Stimulated activated CD8-positive, alpha-beta memory T cell treated with anti-CD3 and anti-CD28 coated beads, Interleukin-4, amount 100 ng/mL, for 24 hours (primary cell): ENCODE measurements around the gene TMEM232.

Experiments used
- DNase-seq: peaks from one replicate; pipeline ENCODE4 v3.0.0-alpha.2; 2020; ENCODE audit warnings: low read depth

The TMEM232 gene

GRCh38 chr5:110514030-110514429 lies 212.4 kb downstream of the TMEM232 start:
- DNase-seq: no peak

GRCh38 chr5:110512266-110512665 lies 214.2 kb downstream of the TMEM232 start:
- no peak for DNase-seq

GRCh38 chr5:110510146-110510545 lies 216.3 kb downstream of the TMEM232 start:
- no peak for DNase-seq

GRCh38 chr5:110507972-110508371 lies 218.5 kb downstream of the TMEM232 start:
- DNase-seq: no peak

- no peak for DNase-seq
Observed at GRCh38 chr5:110506378-110506777, 220.1 kb downstream of the TMEM232 start.

- DNase-seq: no peak
Observed at GRCh38 chr5:110496276-110496675, 230.2 kb downstream of the TMEM232 start.

- DNase-seq: no peak
Observed at GRCh38 chr5:110492446-110492845, 234.0 kb downstream of the TMEM232 start.

- no peak for DNase-seq
Observed at GRCh38 chr5:110478895-110479294, 247.6 kb downstream of the TMEM232 start.

- DNase-seq: no peak
Observed at GRCh38 chr5:110477911-110478310, 248.6 kb downstream of the TMEM232 start.

GRCh38 chr5:110476164-110476563 lies 250.3 kb downstream of the TMEM232 start:
- DNase-seq: no peak

- DNase-seq: no peak
Observed at GRCh38 chr5:110475529-110475928, 250.9 kb downstream of the TMEM232 start.

GRCh38 chr5:110469486-110469885 lies 257.0 kb downstream of the TMEM232 start:
- no peak for DNase-seq

- no peak for DNase-seq
Observed at GRCh38 chr5:110463106-110463505, 263.4 kb downstream of the TMEM232 start.

GRCh38 chr5:110460837-110461236 lies 265.6 kb downstream of the TMEM232 start:
- DNase-seq: no peak

GRCh38 chr5:110458313-110458712 lies 268.2 kb downstream of the TMEM232 start:
- no peak for DNase-seq

GRCh38 chr5:110442856-110443255 lies 283.6 kb downstream of the TMEM232 start:
- DNase-seq: no peak

GRCh38 chr5:110441035-110441434 lies 285.4 kb downstream of the TMEM232 start:
- DNase-seq: no peak

GRCh38 chr5:110440058-110440457 lies 286.4 kb downstream of the TMEM232 start:
- no peak for DNase-seq

- DNase-seq: no peak
Observed at GRCh38 chr5:110439296-110439695, 287.2 kb downstream of the TMEM232 start.

GRCh38 chr5:110435207-110435606 lies 291.3 kb downstream of the TMEM232 start:
- no peak for DNase-seq

GRCh38 chr5:110431603-110432002 lies 294.9 kb downstream of the TMEM232 start:
- DNase-seq: no peak

- DNase-seq: no peak
Observed at GRCh38 chr5:110414360-110414759, 312.1 kb downstream of the TMEM232 start.

GRCh38 chr5:110413856-110414255 lies 312.6 kb downstream of the TMEM232 start:
- DNase-seq: no peak

GRCh38 chr5:110409571-110409970 lies 316.9 kb downstream of the TMEM232 start:
- no peak for DNase-seq

- no peak for DNase-seq
Observed at GRCh38 chr5:110402562-110402961, 323.9 kb downstream of the TMEM232 start.
